Activated CD4-positive, alpha-beta T cell treated with anti-CD3 and anti-CD28 coated beads for 4 hours (primary cell): ENCODE data around the gene ELK1.
"Not testable (repeated sequence)": the region's sequence is repeated elsewhere in the genome, so short reads cannot be mapped to it uniquely, and the experiment has no call there.

Source experiments
- DNase-seq, 2 donors: peaks; one replicate each; pipeline ENCODE4 v3.0.0-alpha.2; 2020

Gene ELK1

GRCh38 chrX:47610511-47610910 lies 39.9 kb downstream of the ELK1 start:
- no peak for DNase-seq

GRCh38 chrX:47608130-47608810 lies 42.1 kb downstream of the ELK1 start:
- no peak for DNase-seq

DNA sequence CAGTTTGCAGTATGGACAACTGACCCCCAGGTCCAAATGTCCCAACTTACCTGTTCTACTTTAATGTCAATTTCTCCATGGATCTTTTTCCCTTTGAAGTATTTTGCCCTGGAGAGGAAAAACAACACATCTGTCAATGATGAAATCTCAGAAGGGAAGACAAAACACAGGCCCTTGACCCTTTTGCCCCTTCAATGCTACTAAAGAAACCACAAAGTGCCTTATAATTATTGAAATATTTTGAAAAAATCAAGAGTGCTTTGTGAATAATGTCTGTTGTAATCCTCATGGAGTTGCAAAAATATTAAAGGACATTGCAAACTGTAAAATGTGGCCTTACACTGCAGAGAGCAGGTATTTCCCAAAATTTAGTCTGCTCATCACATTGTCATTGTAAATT lies 43.3 kb downstream of the ELK1 start:
- no peak for DNase-seq

DNA sequence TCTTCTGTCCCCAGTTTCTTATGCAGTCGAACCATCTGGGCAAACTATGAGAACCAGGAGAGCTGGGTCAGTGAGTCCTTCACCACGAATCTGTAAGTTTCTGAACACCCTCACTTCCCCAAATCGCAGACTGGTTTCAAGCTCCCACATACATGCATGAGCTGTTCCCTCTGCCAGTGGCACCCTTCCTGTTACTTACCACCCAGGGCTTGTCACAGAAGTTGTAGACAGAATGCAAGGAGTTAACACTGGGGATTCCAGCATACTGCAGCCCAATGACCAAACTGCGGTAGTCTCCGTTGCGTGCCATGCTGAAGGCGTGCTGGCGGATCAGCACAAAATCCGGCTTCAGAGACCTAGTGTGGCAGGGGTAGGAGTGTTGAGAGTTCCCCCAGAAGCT lies 45.3 kb downstream of the ELK1 start:
- DNase-seq, result no peak

- DNase-seq, result not testable (repeated sequence)
Measured at GRCh38 chrX:47603125-47603524, 47.2 kb downstream of the ELK1 start.

DNA sequence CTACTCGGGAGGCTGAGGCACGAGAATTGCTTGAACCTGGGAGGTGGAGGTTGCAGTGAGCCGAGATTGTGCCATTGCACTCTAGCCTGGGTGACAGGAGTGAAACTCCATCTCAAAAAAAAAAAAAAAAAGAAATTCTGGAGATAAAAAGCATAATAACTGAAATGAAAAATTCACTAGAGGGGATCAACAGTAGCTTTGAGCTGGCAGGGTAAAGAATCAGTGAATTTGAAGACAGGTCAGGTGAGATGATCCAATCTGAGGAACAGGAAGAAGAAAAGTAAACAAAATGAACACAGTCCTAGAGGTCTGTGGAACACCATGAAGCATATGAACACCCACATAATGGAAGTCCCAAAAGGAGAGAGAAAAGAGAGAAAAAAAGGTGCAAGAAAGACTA lies 53.1 kb downstream of the ELK1 start:
- no peak for DNase-seq

- no peak for DNase-seq
Measured at GRCh38 chrX:47596256-47596655, 54.1 kb downstream of the ELK1 start.

DNA sequence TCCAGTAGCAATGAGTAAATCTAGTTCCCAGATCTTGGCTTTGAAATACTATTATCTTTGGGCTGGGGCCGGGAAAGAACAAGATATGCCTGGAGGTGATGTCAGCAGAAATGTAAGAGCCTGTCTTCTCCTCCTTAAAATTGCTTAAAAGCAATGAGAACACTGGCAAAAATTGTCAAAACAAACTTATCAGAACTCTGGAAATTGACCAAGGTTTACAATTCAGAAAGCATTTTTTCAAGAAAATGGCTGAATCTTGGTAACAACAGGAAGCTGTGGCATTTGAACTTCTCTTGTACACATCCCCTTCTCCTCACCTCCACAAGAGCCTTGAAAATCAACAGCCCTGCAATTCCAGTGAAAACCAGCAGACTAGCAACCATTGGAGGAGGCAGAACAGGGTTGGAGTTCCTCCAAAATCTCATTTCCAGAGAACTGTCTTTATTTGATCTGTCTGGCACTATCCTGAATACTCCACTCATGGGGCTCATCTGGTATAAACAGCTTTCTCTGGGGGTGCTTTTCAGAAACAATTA lies 54.6 kb downstream of the ELK1 start:
- no peak for DNase-seq

DNA sequence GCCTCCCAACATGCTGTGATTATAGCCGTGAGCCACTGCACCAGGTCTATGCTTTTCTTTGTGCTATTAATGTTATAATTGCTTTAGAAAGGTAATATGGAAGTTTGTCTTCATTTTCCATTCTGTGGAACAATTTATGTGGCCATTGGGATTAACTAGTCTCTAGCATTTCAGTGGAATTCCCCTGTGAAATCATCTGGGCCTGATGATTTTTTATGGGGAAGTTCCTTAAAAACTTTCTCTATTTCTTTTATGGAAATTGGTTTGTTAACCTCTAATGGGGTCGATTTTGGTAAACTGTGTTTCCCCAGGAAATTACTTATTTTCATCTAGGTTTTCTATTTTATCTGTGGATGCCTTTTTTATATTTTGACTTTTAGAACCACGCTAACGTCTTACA lies 56.8 kb downstream of the ELK1 start:
- no peak for DNase-seq

DNA sequence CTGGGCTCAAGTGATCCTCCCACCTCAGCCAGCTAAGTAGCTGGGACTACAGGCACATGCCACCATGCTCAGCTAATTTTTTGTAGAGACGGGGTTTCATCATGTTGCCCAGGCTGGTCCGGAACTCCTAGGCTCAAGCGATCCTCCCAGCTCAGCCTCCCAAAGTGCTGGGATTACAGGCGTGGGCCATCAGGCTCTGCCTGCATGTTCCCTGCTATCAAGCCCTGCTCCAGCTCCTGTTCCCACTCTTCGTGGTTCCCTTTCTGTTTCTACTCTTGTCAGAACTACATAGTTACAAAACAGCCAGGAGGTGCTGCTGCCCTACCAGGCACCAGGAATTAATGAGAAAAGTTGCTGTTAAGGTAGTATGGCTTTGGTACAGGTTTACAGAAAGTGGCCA lies 59.4 kb downstream of the ELK1 start:
- no peak for DNase-seq

DNA sequence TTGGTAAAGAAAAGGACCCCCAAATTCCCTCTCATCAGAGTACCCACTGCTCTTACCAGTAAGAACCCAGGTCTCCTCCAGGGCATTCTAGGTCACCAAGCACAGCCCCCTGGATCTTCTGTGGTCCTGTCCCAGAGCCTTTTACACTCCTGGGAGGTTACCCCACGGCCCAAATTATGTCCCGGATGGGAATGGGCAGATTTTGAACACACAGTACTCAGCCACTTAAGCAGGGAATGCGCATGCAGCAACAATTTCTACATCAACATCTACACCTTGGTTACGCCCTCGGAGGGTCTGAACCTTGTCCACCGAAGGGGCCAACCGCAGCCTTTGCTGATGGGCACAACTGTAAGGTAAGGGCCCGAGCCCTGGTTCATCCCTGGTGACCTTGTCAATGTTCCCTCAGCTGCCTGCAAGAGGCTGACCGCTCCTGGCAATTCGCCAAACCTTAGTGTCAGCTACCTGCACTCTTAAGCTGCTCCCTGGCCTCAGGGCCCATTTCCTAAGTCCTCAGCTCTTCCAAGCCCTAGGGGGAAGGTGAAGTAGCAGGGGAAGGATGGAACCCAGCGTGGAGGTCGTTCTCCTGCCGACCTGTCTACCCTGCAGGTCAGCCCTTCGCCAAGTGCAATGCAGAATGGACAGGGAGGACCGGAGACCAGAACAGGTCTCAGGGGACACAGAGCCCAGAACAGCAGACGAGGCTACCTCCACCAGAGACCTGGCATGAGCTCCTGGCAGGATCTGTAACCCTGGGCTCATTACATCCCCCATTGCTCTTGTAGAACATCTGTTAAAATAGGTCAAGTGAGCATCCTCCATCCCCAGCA lies 62.2 kb downstream of the ELK1 start:
- DNase-seq, result no peak

GRCh38 chrX:47587091-47587891 lies 63.1 kb downstream of the ELK1 start:
- no peak for DNase-seq

GRCh38 chrX:47586043-47586787 lies 64.1 kb downstream of the ELK1 start:
- no peak for DNase-seq
